OCI-LY1 (cell line): Measurements from ENCODE around the gene SLC12A6.
A peak's percentile ranks its signal among the peaks of the same experiment; 100 is the strongest.

Source experiments
- H2AFZ ChIP-seq: fragments of 200-600 bp; sonication (generic), shearing (Covaris generic); 2 replicates; pipeline ENCODE4 v1.6.0; 2014; ENCODE audit warnings: antibody characterized with exemption, mild to moderate bottlenecking, low read length
- H3F3A ChIP-seq: fragments of 200-600 bp; sonication (generic), shearing (Covaris generic); 2 replicates; pipeline ENCODE4 v1.6.0; 2014; ENCODE audit warnings: mild to moderate bottlenecking, antibody characterized with exemption, low read length, moderate library complexity; ENCODE audit not compliant: insufficient read depth
- H3K27ac ChIP-seq: fragments of 200-600 bp; sonication (generic); 2 replicates; pipeline ENCODE4 v1.5.1; 2014; ENCODE audit warnings: low read length, mixed run types, mild to moderate bottlenecking, low read depth; ENCODE audit not compliant: poor library complexity, severe bottlenecking
- H3K27me3 ChIP-seq: fragments of 200-600 bp; sonication (generic); 2 replicates; pipeline ENCODE4 v1.6.0; 2014; ENCODE audit warnings: antibody characterized with exemption, mild to moderate bottlenecking, low read length, moderate library complexity; ENCODE audit not compliant: insufficient read depth
- H3K36me3 ChIP-seq: fragments of 200-600 bp; sonication (generic); 2 replicates; pipeline ENCODE4 v1.6.1; 2014; ENCODE audit warnings: mild to moderate bottlenecking, antibody characterized with exemption, low read length, moderate library complexity, mixed read lengths; ENCODE audit not compliant: insufficient read depth
- H3K4me1 ChIP-seq: fragments of 200-600 bp; sonication (generic); 2 replicates; pipeline ENCODE4 v1.5.1; 2014; ENCODE audit warnings: mild to moderate bottlenecking, low read length, moderate library complexity; ENCODE audit not compliant: insufficient read depth, severe bottlenecking
- H3K4me2 ChIP-seq: fragments of 200-600 bp; sonication (generic), shearing (Covaris generic); 2 replicates; pipeline ENCODE4 v1.6.1; 2014; ENCODE audit warnings: low read length
- H3K4me3 ChIP-seq: fragments of 200-600 bp; sonication (generic); 2 replicates; pipeline ENCODE4 v1.5.1; 2014; ENCODE audit warnings: low read length, low read depth, mild to moderate bottlenecking, mixed read lengths; ENCODE audit not compliant: poor library complexity, severe bottlenecking
- H3K79me2 ChIP-seq: fragments of 200-600 bp; shearing (Covaris generic); 2 replicates; pipeline ENCODE4 v1.6.1; 2016; ENCODE audit warnings: mixed run types, low read length, mixed read lengths; ENCODE audit not compliant: insufficient read depth
- H3K9ac ChIP-seq: fragments of 200-600 bp; sonication (generic), shearing (Covaris generic); 2 replicates; pipeline ENCODE4 v1.6.1; 2014; ENCODE audit warnings: mild to moderate bottlenecking, low read length, mixed read lengths
- H3K9me2 ChIP-seq: fragments of 200-600 bp; sonication (generic), shearing (Covaris generic); 2 replicates; pipeline ENCODE4 v1.6.1; 2014; ENCODE audit warnings: low read depth, mild to moderate bottlenecking, low read length, mixed read lengths
- H3K9me3 ChIP-seq: fragments of 200-600 bp; shearing (Covaris generic); 2 replicates; pipeline ENCODE4 v1.6.1; 2014; ENCODE audit warnings: low read length, mixed read lengths
- H4K20me1 ChIP-seq: fragments of 200-600 bp; sonication (generic), shearing (Covaris generic); 2 replicates; pipeline ENCODE4 v1.6.0; 2016; ENCODE audit warnings: mild to moderate bottlenecking, low read length; ENCODE audit not compliant: insufficient read depth
- CTCF ChIP-seq: fragments of 200-600 bp; sonication (generic), shearing (Covaris generic); IDR thresholded peaks from 2 replicates; pipeline ENCODE4 v1.5.1; 2017; ENCODE audit warnings: mild to moderate bottlenecking, antibody characterized with exemption, low read length, moderate library complexity, mixed read lengths
- EZH2 ChIP-seq: fragments of 200-600 bp; sonication (generic), shearing (Covaris generic); IDR thresholded peaks from 2 replicates; pipeline ENCODE4 v1.8.0; 2017; ENCODE audit warnings: borderline replicate concordance, mixed run types, mild to moderate bottlenecking, antibody characterized with exemption, low read length, moderate library complexity, mixed read lengths

Gene SLC12A6

GRCh38 chr15:34370129-34370528 is 32.5 kb upstream of the SLC12A6 start:
- Histone ChIP-seq H3K27me3 (no peaks in the 10 kb centered on the region; the same call in 1 of the 2 replicates), H3K79me2 (no peaks in the 10 kb centered on the region), H3K9ac (no peak overlapping the region), H3K4me1 (peaks cover 19% of the 10 kb centered on the region), H3K9me3 (no peaks in the 10 kb centered on the region), H4K20me1 (no peaks in the 10 kb centered on the region), H3K36me3 (no peaks in the 10 kb centered on the region), H3F3A (peaks cover 4% of the 10 kb centered on the region; the same call in 1 of the 2 replicates), H3K4me3 (no peak overlapping the region), H3K9me2 (no peaks in the 10 kb centered on the region), H2AFZ (no peak overlapping the region), H3K27ac (no peak overlapping the region), H3K4me2 (no peak overlapping the region)
- no peak for TF ChIP-seq CTCF
- TF ChIP-seq EZH2: no peak

- H3K4me1 ChIP-seq: peaks cover 19% of the 10 kb centered on the region
- no peaks in the 10 kb centered on the region; the same call in 1 of the 2 replicates for H3K27me3 ChIP-seq
- peak within 1 kb of the TSS; percentile 85 for H3K9ac ChIP-seq
- no peaks in the 10 kb centered on the region for H3K9me3 ChIP-seq
- peak within 1 kb of the TSS; percentile 83 for H3K27ac ChIP-seq
- H3F3A ChIP-seq: peaks cover 4% of the 10 kb centered on the region; the same call in 1 of the 2 replicates
- peak within 1 kb of the TSS; percentile 95 for H3K4me2 ChIP-seq
- no peak for TF ChIP-seq EZH2
- peak; percentile 95 for TF ChIP-seq CTCF
- H3K9me2 ChIP-seq: no peaks in the 10 kb centered on the region
- no peaks in the 10 kb centered on the region for H3K79me2 ChIP-seq
- peak within 1 kb of the TSS; percentile 45; the same call in 1 of the 2 replicates for H2AFZ ChIP-seq
- H3K4me3 ChIP-seq: peak within 1 kb of the TSS; percentile 95
- H3K36me3 ChIP-seq: no peaks in the 10 kb centered on the region
- no peaks in the 10 kb centered on the region for H4K20me1 ChIP-seq
Measured at GRCh38 chr15:34367101-34368081, 29.8 kb upstream of the SLC12A6 start, which contains the start of gene LPCAT4. LPCAT4 (minus strand) TSS chr15:34367196; CDS start chr15:34367100, 96 bp downstream.

GRCh38 chr15:34366271-34367065 is 28.9 kb upstream of the SLC12A6 start:
- no peak overlapping the region for H3K27ac ChIP-seq
- peak overlapping the region; percentile 95 for H3K4me2 ChIP-seq
- H3K9me3 ChIP-seq: no peaks in the 10 kb centered on the region
- peak overlapping the region; percentile 85 for H3K9ac ChIP-seq
- H3F3A ChIP-seq: peaks cover 4% of the 10 kb centered on the region; the same call in 1 of the 2 replicates
- H3K4me3 ChIP-seq: peak overlapping the region; percentile 95
- no peaks in the 10 kb centered on the region; the same call in 1 of the 2 replicates for H3K27me3 ChIP-seq
- TF ChIP-seq CTCF (no peak), EZH2 (no peak)
- H3K9me2 ChIP-seq: no peaks in the 10 kb centered on the region
- no peaks in the 10 kb centered on the region for H3K79me2 ChIP-seq
- peaks cover 19% of the 10 kb centered on the region for H3K4me1 ChIP-seq
- peak overlapping the region; percentile 45; the same call in 1 of the 2 replicates for H2AFZ ChIP-seq
- no peaks in the 10 kb centered on the region for H3K36me3 ChIP-seq
- no peaks in the 10 kb centered on the region for H4K20me1 ChIP-seq
